ENCODE results near the gene RPL12.

DNA sequence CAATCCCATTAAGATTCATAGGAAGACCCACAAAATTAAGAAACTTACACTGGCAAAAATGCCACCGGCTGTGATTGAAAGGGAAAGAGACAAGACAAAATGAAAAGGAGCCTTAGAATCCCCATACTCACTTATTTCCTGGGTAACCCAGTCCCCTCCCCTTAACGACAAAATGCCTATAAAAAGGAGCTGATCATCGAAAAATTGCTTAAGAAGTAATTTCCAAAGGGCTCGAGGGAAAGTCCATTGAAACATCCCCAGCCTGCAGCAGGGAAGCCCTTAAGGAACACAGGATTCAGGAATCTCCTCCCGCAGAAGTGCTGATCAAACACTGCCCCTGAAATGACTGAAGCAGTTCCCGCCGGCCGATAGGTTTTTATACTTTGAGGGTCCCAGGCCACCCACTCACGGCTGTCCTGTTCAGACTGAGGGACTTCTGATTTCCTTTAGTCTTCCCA lies 27.7 kb downstream of the RPL12 start:
- TF ChIP-seq, protein P1, sequence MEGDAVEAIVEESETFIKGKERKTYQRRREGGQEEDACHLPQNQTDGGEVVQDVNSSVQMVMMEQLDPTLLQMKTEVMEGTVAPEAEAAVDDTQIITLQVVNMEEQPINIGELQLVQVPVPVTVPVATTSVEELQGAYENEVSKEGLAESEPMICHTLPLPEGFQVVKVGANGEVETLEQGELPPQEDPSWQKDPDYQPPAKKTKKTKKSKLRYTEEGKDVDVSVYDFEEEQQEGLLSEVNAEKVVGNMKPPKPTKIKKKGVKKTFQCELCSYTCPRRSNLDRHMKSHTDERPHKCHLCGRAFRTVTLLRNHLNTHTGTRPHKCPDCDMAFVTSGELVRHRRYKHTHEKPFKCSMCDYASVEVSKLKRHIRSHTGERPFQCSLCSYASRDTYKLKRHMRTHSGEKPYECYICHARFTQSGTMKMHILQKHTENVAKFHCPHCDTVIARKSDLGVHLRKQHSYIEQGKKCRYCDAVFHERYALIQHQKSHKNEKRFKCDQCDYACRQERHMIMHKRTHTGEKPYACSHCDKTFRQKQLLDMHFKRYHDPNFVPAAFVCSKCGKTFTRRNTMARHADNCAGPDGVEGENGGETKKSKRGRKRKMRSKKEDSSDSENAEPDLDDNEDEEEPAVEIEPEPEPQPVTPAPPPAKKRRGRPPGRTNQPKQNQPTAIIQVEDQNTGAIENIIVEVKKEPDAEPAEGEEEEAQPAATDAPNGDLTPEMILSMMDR (IDR thresholded peaks at IDR 0.05) = no peak
- TF ChIP-seq POLR2AphosphoS5 (IDR thresholded peaks at IDR 0.05) (no peak), POLR2A (IDR thresholded peaks at IDR 0.05) (no peak)
